AG10803 (cell line): ENCODE results near the gene MYT1.

Source experiments
- DNase-seq: peaks from one replicate; pipeline ENCODE4 v3.0.0; 2010; ENCODE audit warnings: low read depth
- H3K4me3 ChIP-seq: 2 replicates; pipeline ENCODE4 v1.5.1; 2011; ENCODE audit warnings: mild to moderate bottlenecking, low read length, control low read depth
- TF ChIP-seq, protein P1 (sequence below): conservative IDR thresholded peaks from 2 replicates; pipeline ENCODE4 v1.5.1; 2011; ENCODE audit warnings: mild to moderate bottlenecking, low read length, control low read depth, inconsistent platforms

MYT1 gene

DNA sequence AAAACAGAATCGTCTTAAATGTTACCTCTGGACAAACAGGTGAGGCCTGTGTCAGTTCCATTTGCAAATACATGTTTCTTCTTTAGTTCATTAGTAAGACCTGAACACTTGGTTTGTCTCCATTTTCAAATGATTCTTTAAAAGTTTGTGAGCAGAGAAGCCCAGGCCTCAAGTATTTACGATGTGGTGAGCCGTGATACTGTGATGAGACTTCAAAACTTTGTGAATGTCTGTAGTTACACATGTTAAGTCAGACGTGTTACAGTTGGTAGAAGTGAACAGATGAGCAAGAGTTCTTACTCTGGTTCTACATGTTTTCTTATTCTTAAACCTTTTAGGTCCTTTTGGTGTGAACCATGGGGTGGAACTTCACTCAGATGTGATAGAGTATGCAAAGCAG, 99.8 kb downstream of the MYT1 start:
- no peak for DNase-seq
- H3K4me3 ChIP-seq, result no peak overlapping the region
- TF ChIP-seq, protein P1, sequence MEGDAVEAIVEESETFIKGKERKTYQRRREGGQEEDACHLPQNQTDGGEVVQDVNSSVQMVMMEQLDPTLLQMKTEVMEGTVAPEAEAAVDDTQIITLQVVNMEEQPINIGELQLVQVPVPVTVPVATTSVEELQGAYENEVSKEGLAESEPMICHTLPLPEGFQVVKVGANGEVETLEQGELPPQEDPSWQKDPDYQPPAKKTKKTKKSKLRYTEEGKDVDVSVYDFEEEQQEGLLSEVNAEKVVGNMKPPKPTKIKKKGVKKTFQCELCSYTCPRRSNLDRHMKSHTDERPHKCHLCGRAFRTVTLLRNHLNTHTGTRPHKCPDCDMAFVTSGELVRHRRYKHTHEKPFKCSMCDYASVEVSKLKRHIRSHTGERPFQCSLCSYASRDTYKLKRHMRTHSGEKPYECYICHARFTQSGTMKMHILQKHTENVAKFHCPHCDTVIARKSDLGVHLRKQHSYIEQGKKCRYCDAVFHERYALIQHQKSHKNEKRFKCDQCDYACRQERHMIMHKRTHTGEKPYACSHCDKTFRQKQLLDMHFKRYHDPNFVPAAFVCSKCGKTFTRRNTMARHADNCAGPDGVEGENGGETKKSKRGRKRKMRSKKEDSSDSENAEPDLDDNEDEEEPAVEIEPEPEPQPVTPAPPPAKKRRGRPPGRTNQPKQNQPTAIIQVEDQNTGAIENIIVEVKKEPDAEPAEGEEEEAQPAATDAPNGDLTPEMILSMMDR, result no peak

DNA sequence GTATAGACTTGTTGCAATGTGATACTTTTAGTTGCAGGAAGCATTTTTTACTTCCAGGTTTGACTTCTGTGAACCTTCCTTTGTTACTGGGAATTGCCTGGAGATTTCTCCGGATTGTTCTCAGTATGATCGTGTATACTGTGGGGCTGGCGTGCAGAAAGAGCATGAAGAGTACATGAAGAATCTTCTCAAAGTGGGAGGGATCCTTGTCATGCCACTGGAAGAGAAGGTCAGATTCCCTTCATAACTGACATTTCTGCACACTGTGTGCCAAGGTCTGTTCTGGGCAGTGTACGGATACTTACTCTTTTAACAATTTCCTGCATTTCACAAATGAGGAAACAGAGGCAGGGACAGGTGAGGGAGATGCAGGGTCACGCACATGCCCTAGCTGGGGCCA, 100.9 kb downstream of the MYT1 start:
- H3K4me3 ChIP-seq, result no peak overlapping the region
- TF ChIP-seq, protein P1, result no peak
- DNase-seq, result peak; percentile 4

DNA sequence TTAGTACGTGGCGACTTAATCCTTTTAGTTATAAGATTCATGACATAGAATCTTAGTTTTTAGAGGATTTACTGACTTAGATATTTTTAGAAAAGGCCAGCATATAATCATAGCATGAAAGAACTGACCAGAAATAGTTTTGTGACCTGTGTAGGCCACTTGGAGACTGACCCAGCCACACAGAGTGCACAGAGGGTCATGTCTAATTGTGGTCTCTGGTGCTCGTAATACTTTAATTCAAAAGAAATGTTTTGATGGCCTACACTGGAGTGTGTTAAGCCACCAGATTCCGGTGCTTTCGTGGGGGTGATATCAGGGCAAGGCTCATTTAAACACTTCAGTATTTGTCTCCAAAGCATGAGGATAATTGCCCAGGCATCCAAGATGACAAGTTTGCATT, 102.7 kb downstream of the MYT1 start:
- TF ChIP-seq, protein P1, result no peak
- DNase-seq, result no peak
- H3K4me3 ChIP-seq, result no peak overlapping the region

DNA sequence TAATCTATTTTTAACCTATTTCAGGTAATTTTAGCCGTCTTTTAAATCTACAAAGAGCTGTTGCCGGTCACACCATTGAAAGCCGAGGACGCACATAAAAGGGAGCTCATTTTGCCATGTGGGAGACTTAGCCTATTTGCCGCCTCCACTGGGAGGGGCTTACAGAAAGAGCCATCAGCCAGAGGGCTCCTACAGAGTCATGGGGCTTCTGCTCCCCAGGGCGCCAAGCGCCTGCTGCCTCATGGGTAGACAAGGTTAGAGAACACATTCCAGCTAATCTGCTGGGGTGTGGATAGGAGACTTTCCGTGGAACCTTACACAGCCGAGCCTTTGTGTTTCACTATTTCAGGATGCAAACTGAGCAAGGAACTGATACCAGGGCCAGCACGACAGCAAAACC, 103.9 kb downstream of the MYT1 start:
- TF ChIP-seq, protein P1, result no peak
- no peak for DNase-seq
- H3K4me3 ChIP-seq, result no peak overlapping the region

DNA sequence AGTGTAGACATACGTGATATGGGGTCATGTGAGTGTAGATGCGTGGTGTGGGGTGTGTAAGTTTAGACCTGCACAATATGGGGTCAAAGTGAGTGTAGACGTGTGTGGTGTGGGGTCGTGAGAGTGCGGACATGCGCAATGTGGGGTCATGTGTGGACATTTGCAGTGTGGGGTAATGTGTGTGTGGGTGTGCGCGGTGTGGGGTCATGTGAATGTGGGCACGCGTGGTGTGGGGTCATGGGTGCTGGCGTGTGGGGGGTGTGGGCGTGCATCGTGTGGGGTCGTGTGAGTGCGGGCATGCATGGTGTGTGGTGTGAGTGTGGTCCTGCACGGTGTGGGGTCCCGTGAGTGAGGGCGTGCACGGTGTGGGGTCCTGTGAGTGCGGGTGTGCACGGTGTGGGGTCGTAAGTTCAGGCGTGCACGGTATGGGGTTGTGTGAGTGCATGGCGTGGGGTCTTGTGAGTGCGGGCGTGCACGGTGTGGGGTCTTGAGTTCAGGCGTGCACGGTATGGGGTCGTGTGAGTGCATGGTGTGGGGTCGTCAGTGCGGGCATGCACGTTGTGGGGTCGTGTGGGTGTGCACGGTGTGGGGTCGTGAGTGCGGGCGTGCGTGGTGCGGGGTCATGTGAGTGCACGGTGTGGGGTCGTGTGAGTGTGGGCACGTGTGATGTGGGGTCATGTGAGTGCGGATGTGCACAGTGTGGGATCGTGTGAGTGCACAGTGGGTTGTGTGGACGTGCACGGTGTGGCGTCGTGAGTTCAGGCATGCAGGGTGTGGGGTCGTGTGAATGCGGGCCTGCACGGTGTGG, 105.6 kb downstream of the MYT1 start:
- DNase-seq, result no peak
- TF ChIP-seq, protein P1, result no peak
- H3K4me3 ChIP-seq, result no peak overlapping the region

DNA sequence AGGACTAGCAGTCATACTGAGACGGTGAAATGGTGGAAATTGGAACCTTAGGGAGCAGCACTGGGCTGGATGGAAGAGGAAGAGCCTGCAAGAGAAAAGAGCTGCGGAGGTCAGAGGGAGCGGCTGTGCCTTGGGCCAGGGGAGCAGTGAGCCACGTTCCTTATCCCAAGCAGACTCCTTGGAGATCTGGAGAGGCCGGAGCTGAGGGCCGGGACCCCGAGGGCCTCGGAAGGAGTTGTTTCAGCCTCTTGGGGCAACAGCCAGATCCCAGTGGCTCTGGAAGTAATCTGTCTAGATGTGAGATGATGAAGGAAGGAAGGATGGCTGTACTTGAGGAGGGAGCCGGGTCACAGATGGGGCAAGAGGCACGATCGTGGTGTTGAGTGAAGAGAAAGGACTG, 107.4 kb downstream of the MYT1 start:
- DNase-seq, result no peak
- H3K4me3 ChIP-seq, result no peak overlapping the region
- TF ChIP-seq, protein P1, result no peak

DNA sequence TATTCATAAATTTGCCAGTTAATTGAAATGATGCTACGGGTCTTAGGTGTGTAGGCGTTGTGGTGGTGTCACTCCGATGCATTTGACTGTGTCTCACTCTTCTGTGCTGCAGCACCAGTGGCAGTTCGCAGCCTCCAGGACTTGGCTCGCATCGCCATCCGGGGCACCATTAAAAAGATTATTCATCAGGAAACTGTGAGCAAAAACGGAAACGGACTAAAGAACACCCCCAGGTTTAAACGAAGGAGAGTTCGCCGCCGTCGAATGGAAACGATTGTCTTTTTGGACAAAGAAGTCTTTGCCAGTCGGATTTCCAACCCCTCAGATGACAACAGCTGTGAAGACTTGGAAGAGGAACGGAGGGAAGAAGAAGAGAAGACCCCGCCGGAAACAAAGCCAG, 108.9 kb downstream of the MYT1 start:
- TF ChIP-seq, protein P1, result no peak
- no peak overlapping the region for H3K4me3 ChIP-seq
- DNase-seq, result no peak
